Subcutaneous adipose tissue (tissue), 4 donors: ENCODE data around the gene QSOX1. TPM values are rescaled to one million over a fixed set of nuclear protein-coding genes. Genes with fewer than 3 reads are reported as not detected.

Experiments
- total RNA-seq, 4 donors: library from RNA; depleted of rRNA; stranded (reverse); fragments of >200 nt; gene quantifications; one replicate each; pipeline ENCODE4 v1.1.0, GENCODE V29; 2016
- TF ChIP-seq, protein P1 (sequence below): fragments of 450-650 bp; IDR thresholded peaks from one replicate; pipeline ENCODE4 v1.5.1; 2016; ENCODE audit warnings: low read depth, mild to moderate bottlenecking, control low read depth, antibody characterized with exemption, moderate library complexity

QSOX1 gene
- total RNA-seq, 4 donors from 2014 or later = 16.8 to 71.4 (median 49.7) TPM

GRCh38 chr1:180184041-180184440, 29.4 kb downstream of the QSOX1 start:
- TF ChIP-seq, protein P1, sequence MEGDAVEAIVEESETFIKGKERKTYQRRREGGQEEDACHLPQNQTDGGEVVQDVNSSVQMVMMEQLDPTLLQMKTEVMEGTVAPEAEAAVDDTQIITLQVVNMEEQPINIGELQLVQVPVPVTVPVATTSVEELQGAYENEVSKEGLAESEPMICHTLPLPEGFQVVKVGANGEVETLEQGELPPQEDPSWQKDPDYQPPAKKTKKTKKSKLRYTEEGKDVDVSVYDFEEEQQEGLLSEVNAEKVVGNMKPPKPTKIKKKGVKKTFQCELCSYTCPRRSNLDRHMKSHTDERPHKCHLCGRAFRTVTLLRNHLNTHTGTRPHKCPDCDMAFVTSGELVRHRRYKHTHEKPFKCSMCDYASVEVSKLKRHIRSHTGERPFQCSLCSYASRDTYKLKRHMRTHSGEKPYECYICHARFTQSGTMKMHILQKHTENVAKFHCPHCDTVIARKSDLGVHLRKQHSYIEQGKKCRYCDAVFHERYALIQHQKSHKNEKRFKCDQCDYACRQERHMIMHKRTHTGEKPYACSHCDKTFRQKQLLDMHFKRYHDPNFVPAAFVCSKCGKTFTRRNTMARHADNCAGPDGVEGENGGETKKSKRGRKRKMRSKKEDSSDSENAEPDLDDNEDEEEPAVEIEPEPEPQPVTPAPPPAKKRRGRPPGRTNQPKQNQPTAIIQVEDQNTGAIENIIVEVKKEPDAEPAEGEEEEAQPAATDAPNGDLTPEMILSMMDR = no peak

GRCh38 chr1:180185281-180185680, 30.6 kb downstream of the QSOX1 start:
- TF ChIP-seq, protein P1 = no peak

DNA sequence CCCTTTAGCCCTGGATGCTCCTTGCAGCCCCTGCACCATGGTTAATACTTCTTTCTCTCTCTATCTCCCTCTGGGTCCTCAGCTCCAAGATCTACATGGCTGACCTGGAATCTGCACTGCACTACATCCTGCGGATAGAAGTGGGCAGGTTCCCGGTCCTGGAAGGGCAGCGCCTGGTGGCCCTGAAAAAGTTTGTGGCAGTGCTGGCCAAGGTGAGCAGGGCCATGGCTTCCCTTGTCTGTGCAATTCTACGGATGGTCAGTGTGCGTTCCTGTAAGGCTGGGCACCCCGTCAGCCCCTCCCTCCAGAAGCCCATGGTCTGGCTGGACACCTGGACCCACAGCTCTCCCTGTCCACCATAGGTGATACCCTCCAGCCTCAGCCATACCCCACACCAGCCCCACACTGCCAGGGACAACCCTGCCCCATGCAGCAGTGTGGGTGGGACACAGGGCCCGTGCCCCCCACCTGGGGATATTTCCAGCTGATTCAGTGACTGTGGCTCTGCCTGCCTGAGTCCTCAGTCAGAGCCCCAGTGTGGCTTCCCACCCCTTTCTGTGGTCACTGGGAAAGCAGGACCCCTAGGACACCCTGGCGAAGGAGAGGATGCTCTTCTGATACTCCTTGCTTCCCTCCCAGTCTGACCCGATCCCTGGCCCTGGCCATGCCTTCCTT, 31.4 kb downstream of the QSOX1 start:
- TF ChIP-seq, protein P1 = no peak

GRCh38 chr1:180186831-180187230, 32.2 kb downstream of the QSOX1 start:
- TF ChIP-seq, protein P1 = no peak

GRCh38 chr1:180187626-180188025, 33.0 kb downstream of the QSOX1 start:
- TF ChIP-seq, protein P1 = no peak

GRCh38 chr1:180188091-180188506, 33.4 kb downstream of the QSOX1 start:
- TF ChIP-seq, protein P1 = no peak

GRCh38 chr1:180188684-180189175, 34.1 kb downstream of the QSOX1 start:
- TF ChIP-seq, protein P1 = no peak
